Fibroblast of skin of left quadriceps (primary cell): ENCODE measurements around the gene ANXA2.
A peak's percentile ranks its signal among the peaks of the same experiment; 100 is the strongest.
"Not testable (repeated sequence)": the region's sequence is repeated elsewhere in the genome, so short reads cannot be mapped to it uniquely, and the experiment has no call there.

Experiments used
- DNase-seq, 2 experiments: peaks; one replicate each; pipeline ENCODE4 v3.0.0-alpha.2; 2013; ENCODE audit warnings: low read depth in 2 of 2

The ANXA2 gene

DNA sequence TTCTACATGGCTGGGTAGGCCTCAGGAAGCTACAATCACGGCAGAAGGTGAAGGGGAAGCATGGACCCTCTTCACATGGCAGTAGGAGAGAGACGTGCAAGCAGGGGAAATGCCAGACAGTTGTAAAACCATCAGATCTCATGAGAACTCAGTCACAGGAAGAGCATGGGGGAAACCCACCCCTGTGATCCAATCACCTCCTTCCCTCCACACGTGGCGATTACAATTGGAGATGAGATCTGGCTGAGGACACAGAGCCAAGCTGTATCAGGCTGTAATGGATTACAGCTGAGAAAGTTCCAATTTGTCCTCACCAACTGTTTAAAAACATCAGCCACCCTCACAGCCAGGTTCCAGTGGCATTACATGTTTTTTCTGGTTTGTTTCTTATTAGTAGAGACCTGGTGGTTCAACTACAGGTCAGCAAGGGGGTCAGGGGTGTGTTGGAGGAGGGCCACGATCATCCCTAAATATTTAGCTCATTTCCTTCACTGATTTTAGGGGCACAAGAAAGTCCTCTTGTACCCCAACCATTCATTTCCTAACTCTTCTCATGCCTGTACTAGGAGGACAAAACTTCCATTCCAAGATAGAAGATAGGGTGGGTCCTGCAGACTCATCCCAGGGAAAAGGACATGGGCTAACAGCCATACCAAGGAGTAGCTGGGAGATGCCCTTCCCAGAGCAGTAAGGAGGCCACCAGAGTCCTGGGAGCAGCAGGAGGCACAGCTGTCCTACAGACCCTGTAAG, 54.4 kb downstream of the ANXA2 start:
- DNase-seq: no peak

DNA sequence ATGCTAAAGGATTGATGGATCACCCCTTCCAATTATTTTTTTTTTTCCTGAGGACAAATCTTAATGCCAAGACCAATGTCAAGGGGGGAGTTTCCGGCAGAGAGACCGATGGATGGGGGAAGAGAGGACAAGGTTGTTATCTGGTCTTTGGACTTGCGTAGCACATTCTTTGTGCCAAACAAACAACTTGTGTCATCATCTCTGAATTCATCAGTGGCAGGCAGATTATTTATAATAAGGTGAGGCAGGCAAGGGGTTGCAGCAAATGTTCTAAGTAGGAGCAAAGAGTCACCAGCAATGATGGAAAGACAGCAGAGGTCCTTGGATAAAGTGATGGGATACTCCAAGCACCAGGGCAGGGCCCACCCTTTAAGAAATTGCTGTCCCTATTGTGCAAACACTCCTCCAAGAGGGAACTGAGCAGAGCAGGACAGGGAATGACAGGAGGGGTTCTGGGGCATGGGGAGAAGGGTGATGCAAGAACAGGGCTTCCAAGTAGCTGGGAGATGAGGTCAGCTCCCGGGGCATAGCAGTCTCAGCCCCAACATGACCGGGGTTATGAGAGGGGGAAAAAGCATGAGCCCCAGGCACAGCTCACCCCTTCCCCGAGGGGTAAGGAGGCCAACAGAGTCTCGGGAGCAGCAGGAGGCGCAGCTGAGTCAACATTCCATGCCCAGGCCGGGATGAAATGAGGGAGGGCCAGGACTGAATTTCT, 57.4 kb downstream of the ANXA2 start:
- DNase-seq: no peak

DNA sequence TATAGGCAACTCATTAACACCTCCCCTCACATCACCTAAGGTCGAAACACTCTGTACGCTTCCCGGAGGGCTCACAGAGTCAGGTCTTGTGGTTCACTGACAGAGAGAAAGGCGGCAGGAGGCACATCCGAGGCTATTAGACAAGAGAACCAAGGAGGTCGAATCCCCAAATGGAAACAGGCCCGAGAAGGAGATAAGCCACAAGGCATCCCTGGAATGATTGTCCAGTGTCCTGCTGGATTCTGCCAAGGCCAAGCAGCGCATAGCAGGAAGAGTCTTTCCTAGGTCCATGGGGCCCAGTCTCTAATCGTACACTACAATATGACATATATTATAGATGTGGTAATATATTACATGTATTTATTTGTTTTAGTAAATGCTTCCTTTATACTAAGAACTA, 58.5 kb downstream of the ANXA2 start:
- no peak for DNase-seq

- DNase-seq: no peak
Observed at GRCh38 chr15:60338810-60339209, 59.0 kb downstream of the ANXA2 start.

GRCh38 chr15:60337076-60337475, 60.7 kb downstream of the ANXA2 start:
- DNase-seq: no peak

DNA sequence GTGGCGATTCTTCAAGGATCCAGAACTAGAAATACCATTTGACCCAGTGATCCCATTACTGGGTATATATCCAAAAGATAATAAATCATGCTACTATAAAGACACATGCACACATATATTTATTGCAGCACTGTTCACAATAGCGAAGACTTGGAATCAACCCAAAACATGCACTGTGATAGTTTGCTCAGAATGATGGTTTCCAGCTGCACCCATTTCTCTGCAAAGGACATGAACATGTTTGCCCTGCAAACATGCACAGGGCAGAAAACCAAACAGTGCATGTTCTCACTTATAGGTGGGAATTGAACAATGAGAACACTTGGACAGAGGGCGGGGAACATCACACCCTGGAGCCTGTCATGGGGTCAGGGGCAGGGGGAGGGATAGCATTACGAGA, 62.5 kb downstream of the ANXA2 start:
- DNase-seq: not testable (repeated sequence)

GRCh38 chr15:60328852-60329443, 68.8 kb downstream of the ANXA2 start:
- no peak for DNase-seq

DNA sequence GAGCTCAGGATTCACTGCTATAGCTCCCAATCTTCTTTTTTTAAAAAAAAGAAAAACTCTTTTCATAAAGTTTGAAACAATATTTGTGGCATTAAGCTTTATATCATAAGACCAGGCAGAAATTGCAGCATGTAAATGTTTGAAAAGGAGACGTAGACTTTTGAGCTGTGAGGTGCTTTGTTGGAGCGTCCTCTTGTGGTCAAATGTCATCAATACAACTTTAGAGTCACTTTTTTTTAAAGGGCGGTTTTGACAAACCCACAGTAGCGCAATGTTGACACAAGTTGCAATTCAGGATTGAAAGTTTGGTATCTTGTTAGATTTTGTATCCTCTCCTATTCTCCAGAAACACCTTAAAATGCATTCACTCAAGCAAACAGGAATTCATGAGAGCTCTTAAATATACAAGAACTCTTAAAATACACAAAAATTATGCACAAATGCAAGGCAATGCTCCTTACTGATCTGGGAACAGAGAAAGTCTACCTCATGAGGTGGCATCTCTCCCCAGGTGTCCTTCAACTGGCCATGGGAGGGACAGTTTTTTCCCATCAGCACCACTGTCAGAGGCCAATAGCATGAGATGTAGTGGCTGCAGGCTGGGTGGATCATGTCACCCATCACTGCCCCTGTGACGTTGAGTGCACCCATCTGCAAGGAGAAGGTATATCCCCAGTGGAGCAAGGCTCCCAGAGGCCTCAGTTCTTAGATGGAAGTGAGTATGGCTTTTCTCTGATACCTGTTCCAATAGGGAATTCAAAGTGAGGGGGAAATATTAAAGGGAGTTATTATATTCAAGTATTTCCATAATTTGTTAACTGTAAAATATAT, 70.7 kb downstream of the ANXA2 start:
- DNase-seq: peak in 1 of 2 experiments; percentile 39

GRCh38 chr15:60326343-60326742, 71.4 kb downstream of the ANXA2 start:
- DNase-seq: no peak

- DNase-seq: no peak
Observed at GRCh38 chr15:60325905-60326304, 71.9 kb downstream of the ANXA2 start.

- DNase-seq: no peak
Observed at GRCh38 chr15:60324706-60325438, 72.9 kb downstream of the ANXA2 start.

- DNase-seq: no peak
Observed at GRCh38 chr15:60323322-60323721, 74.5 kb downstream of the ANXA2 start.

GRCh38 chr15:60320365-60320764, 77.4 kb downstream of the ANXA2 start:
- no peak for DNase-seq

DNA sequence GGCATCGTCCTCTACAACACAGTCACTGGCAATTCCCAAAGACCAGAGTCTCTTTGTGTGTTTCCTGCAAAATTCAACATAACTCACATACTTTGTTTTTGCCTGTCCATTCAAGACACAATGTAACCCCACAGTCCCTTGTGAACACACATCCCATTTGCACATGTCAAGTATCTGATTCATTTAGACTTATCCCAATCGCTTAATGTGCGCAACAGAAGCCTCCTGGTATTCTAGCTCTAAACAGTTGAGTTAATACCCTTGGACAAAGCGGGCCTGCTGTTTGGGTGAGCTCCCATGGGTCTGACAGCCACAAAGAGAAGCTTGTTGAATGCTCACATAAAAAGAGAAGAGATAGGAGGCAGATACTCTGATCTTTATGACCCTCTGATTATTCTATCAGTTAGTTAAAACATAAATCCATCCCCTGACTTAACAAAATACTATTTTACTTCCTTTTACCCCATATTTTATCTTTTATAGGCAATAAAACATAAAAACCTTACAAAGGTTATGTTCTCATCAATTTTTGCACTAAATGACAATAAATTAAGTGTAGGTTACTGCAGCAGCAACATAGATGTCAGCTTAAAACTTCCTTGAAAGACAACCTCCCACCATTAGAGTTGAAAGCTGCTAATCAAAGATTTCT, 79.4 kb downstream of the ANXA2 start:
- no peak for DNase-seq

- DNase-seq: no peak
Observed at GRCh38 chr15:60316961-60317360, 80.8 kb downstream of the ANXA2 start.

GRCh38 chr15:60315878-60316277, 81.9 kb downstream of the ANXA2 start:
- DNase-seq: no peak

- no peak for DNase-seq
Observed at GRCh38 chr15:60313906-60314305, 83.9 kb downstream of the ANXA2 start.

GRCh38 chr15:60307034-60307433, 90.8 kb downstream of the ANXA2 start:
- DNase-seq: no peak

DNA sequence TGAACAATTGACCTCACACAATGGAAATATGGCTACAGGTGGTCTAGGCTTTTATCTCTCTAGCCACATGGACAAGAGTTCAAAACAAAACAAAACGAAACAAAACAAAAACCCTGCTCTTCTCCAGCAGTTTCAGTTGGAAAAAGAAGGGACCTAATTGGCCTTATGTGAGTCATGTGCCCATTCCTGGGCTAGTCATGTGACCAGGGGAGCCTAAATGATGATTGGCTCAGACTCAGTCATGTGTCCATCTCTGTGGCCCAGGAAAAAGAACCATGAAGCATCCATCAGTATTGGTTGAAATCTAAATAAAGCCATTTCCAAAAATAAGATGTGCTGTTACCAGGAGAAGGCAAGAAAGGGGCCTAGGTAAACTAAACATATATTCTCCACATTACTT, 96.8 kb downstream of the ANXA2 start:
- DNase-seq: no peak

DNA sequence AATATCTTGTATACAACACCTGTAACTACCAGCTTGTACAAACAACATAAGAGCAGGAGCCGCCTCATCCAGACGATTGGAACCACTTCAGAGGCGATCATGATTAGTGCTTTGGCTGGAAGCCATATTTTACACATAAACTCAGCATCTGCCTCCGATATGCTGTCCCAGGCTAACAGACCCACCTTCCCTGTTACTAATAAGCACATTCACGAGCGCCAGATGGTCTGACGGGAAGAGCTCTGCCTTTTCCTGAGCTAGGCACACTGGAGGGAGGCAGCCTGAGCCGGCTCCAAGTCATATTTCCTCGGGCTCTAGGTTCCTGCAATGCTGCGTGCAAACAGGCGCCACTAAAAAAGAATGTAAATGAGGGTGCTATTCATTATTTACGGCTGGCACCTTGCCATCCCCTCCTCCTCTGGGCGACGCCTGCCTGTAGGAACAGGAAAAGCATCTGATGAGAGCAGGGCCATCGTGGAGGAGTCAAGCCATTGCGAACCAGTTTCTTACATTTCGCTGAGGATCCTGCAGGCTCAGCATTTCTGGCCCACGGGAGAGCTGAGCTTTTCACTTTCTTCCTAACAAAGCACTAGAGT, 98.2 kb downstream of the ANXA2 start:
- peak; percentile 7 to 10 for DNase-seq
